H9 (cell line): ENCODE results near the gene MTMR3. TPM values are rescaled to one million over a fixed set of nuclear protein-coding genes. Genes with fewer than 3 reads are reported as not detected.
A peak's percentile ranks its signal among the peaks of the same experiment; 100 is the strongest.

Experiments used
- DNase-seq: peaks from one replicate; pipeline ENCODE4 v3.0.0-alpha.2; 2017
- H2AFZ ChIP-seq: one replicate; pipeline ENCODE4 v1.6.1; 2013; ENCODE audit warnings: mild to moderate bottlenecking, low read length, control low read depth, moderate library complexity
- H2AK5ac ChIP-seq: 2 replicates; pipeline ENCODE4 v1.6.1; 2013; ENCODE audit warnings: low read length, control low read depth, mixed read lengths; ENCODE audit not compliant: insufficient read length
- H2BK120ac ChIP-seq: one replicate; pipeline ENCODE4 v1.6.1; 2013; ENCODE audit warnings: low read depth, mild to moderate bottlenecking, low read length, control low read depth, inconsistent platforms; ENCODE audit not compliant: poor library complexity, severe bottlenecking
- H2BK12ac ChIP-seq: 2 replicates; pipeline ENCODE4 v1.6.1; 2013; ENCODE audit warnings: low read length, control low read depth, mixed read lengths, low read depth; ENCODE audit not compliant: insufficient read length
- H2BK15ac ChIP-seq: 2 replicates; pipeline ENCODE4 v1.6.1; 2013; ENCODE audit warnings: low read depth, low read length, control low read depth
- H2BK20ac ChIP-seq: one replicate; pipeline ENCODE4 v1.6.1; 2013; ENCODE audit warnings: low read depth, mild to moderate bottlenecking, low read length, control low read depth, inconsistent platforms; ENCODE audit not compliant: poor library complexity, severe bottlenecking
- H2BK5ac ChIP-seq: 2 replicates; pipeline ENCODE4 v1.6.1; 2013; ENCODE audit warnings: low read length, control low read depth, mixed read lengths; ENCODE audit not compliant: insufficient read length
- H3K14ac ChIP-seq: 2 replicates; pipeline ENCODE4 v1.6.1; 2013; ENCODE audit warnings: low read length, control low read depth; ENCODE audit not compliant: insufficient read depth
- H3K18ac ChIP-seq: 2 replicates; pipeline ENCODE4 v1.6.1; 2013; ENCODE audit warnings: low read depth, mild to moderate bottlenecking, mixed read lengths, low read length, control low read depth; ENCODE audit not compliant: insufficient read length
- H3K23ac ChIP-seq: 2 replicates; pipeline ENCODE4 v1.6.1; 2013; ENCODE audit warnings: low read length, control low read depth, mixed read lengths, low read depth; ENCODE audit not compliant: insufficient read length
- H3K23me2 ChIP-seq: 2 replicates; pipeline ENCODE4 v1.6.1; 2013; ENCODE audit warnings: low read depth, mild to moderate bottlenecking, mixed read lengths, low read length, control low read depth; ENCODE audit not compliant: insufficient read length, poor library complexity, severe bottlenecking
- H3K27ac ChIP-seq: 2 replicates; pipeline ENCODE4 v1.5.1; 2013; ENCODE audit warnings: low read length, control low read depth, mixed read lengths, low read depth; ENCODE audit not compliant: insufficient read length
- H3K27me3 ChIP-seq: 2 replicates; pipeline ENCODE4 v1.6.1; 2013; ENCODE audit warnings: low read length, control low read depth, inconsistent platforms; ENCODE audit not compliant: insufficient read depth
- H3K4ac ChIP-seq: 2 replicates; pipeline ENCODE4 v1.6.1; 2013; ENCODE audit warnings: low read depth, mild to moderate bottlenecking, control low read depth, inconsistent platforms, low read length, moderate library complexity
- H3K4me1 ChIP-seq: 2 replicates; pipeline ENCODE4 v1.6.1; 2013; ENCODE audit warnings: low read length, control low read depth, inconsistent platforms; ENCODE audit not compliant: insufficient read depth
- H3K4me2 ChIP-seq: 2 replicates; pipeline ENCODE4 v1.6.1; 2013; ENCODE audit warnings: low read length, control low read depth, mixed read lengths; ENCODE audit not compliant: insufficient read length, insufficient read depth
- H3K56ac ChIP-seq: 2 replicates; pipeline ENCODE4 v1.6.1; 2013; ENCODE audit warnings: low read depth, mild to moderate bottlenecking, mixed read lengths, low read length, control low read depth; ENCODE audit not compliant: insufficient read length
- H3K79me1 ChIP-seq: 2 replicates; pipeline ENCODE4 v1.6.1; 2013; ENCODE audit warnings: low read depth, mild to moderate bottlenecking, moderate library complexity, low read length, control low read depth, inconsistent platforms; ENCODE audit not compliant: insufficient read depth, poor library complexity, severe bottlenecking
- H3K79me2 ChIP-seq: 2 replicates; pipeline ENCODE4 v1.6.1; 2013; ENCODE audit warnings: low read length, control low read depth, inconsistent platforms; ENCODE audit not compliant: insufficient read depth
- H3K9ac ChIP-seq: 2 replicates; pipeline ENCODE4 v1.6.1; 2013; ENCODE audit warnings: low read length, control low read depth, mixed read lengths; ENCODE audit not compliant: insufficient read length; ENCODE audit errors: extremely low read depth
- H3K9me3 ChIP-seq: one replicate; pipeline ENCODE4 v1.6.1; 2013; ENCODE audit warnings: low read depth, low read length, inconsistent platforms; ENCODE audit not compliant: control insufficient read depth
- H3T11ph ChIP-seq: one replicate; pipeline ENCODE4 v1.6.1; 2013; ENCODE audit warnings: mild to moderate bottlenecking, low read length, control low read depth, inconsistent platforms
- H4K20me1 ChIP-seq: one replicate; pipeline ENCODE4 v1.6.1; 2013; ENCODE audit not compliant: control insufficient read depth, insufficient read length, insufficient read depth
- H4K5ac ChIP-seq: 2 replicates; pipeline ENCODE4 v1.6.1; 2013; ENCODE audit warnings: low read depth, mild to moderate bottlenecking, mixed read lengths, low read length, control low read depth; ENCODE audit not compliant: insufficient read length
- H4K8ac ChIP-seq: replicated peaks from 2 replicates; pipeline ENCODE4 v1.6.1; 2013; ENCODE audit warnings: low read length, control low read depth, mixed read lengths, low read depth; ENCODE audit not compliant: insufficient read length
- H4K91ac ChIP-seq: 2 replicates; pipeline ENCODE4 v1.6.1; 2013; ENCODE audit warnings: low read depth, mild to moderate bottlenecking, moderate library complexity, mixed read lengths, low read length, control low read depth; ENCODE audit not compliant: insufficient read length
- H3K27ac Mint-ChIP-seq, 3 experiments: 2 replicates in 2 of 3; 3 replicates in 1 of 3; pipeline ENCODE4 v1.8.0; 2020 to 2021; ENCODE audit warnings: mixed read lengths in 3 of 3, mild to moderate bottlenecking in 1 of 3, moderate library complexity in 1 of 3
- H3K27me3 Mint-ChIP-seq: 2 replicates; pipeline ENCODE4 v1.8.0; 2021; ENCODE audit warnings: low read depth, mild to moderate bottlenecking, moderate library complexity, mixed read lengths
- H3K36me3 Mint-ChIP-seq, 3 experiments: 2 replicates in 2 of 3; 3 replicates in 1 of 3; pipeline ENCODE4 v1.8.0; 2020 to 2021; ENCODE audit warnings: low read depth in 3 of 3, mixed read lengths in 3 of 3; ENCODE audit not compliant: insufficient read depth in 1 of 3
- H3K4me1 Mint-ChIP-seq, 2 experiments: 2 replicates each; pipeline ENCODE4 v1.8.0; 2020; ENCODE audit warnings: mixed read lengths in 2 of 2
- H3K4me3 Mint-ChIP-seq, 2 experiments: 2 replicates in 1 of 2; 3 replicates in 1 of 2; pipeline ENCODE4 v1.8.0; 2020 to 2021; ENCODE audit warnings: mild to moderate bottlenecking in 2 of 2, mixed read lengths in 2 of 2, moderate library complexity in 1 of 2
- H3K9me3 Mint-ChIP-seq, 2 experiments: 2 replicates in 1 of 2; 3 replicates in 1 of 2; pipeline ENCODE4 v1.8.0; 2020; ENCODE audit warnings: mild to moderate bottlenecking in 2 of 2, mixed read lengths in 2 of 2, moderate library complexity in 1 of 2
- WGBS: extraction: QIAGEN DNeasy Blood & Tissue Kit; methylation state at CpG from one replicate; pipeline ENCODE4 v1.1.7; 2013; ENCODE audit warnings: missing lambda C conversion rate, low lambda C conversion rate, mixed read lengths; ENCODE audit not compliant: insufficient read length; ENCODE audit errors: extremely low coverage; 5-methylcytosine and 5-hydroxymethylcytosine counted together
- total RNA-seq: library from RNA; stranded (reverse); gene quantifications from 2 replicates; pipeline ENCODE4 v1.2.1, GENCODE V29; 2021
- TF ChIP-seq, protein P1 (sequence below): fragments of 200-600 bp; sonication (generic); conservative IDR thresholded peaks from 3 replicates; pipeline ENCODE4 v1.8.0; 2021; ENCODE audit warnings: antibody characterized with exemption, mild to moderate bottlenecking

Gene MTMR3
- total RNA-seq, 1 experiment from 2014 or later, result 19.8 TPM

DNA sequence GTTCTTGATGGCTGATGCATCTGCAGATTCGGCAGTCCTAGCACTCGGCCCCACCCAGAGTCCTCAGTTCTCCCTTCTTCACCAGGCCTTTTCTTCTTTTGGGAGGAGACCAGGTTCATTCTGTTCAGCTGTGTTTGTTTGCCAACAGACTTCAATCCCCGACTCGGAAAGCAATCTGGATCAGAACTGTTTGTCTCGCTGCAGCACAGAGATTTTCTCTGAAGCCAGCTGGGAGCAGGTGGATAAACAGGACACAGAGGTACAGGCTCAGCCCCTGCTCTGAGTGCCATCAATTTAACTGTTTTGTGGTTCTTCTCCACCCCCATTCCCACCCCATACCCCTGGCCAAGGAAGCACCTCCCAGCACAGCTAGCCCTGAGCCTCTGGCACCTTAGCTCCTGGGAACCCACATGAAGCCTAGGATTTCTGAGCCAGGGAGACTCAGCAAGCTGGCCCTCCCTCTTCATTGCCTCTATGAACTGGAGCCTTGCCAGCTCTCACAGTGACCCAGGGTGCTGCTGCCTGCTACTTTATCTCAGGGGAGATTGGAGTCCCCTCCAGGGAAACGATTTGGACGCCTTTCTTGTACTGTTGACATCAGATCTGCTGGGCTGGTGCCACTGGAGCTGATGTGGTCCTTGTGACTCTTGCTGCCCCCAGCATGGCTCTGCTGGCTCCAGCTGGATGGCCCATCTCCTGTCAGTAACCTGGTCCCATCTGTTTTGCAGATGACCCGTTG, 139.1 kb downstream of the MTMR3 start:
- Histone ChIP-seq H3K4ac (no peak overlapping the region), H2BK120ac (no peak overlapping the region), H3K79me2 (no peaks in the 10 kb centered on the region), H2BK12ac (no peak overlapping the region), H3K79me1 (no peaks in the 10 kb centered on the region), H3K4me1 (no peaks in the 10 kb centered on the region), H3K9me3 (no peaks in the 10 kb centered on the region), H2AFZ (no peak overlapping the region), H2BK20ac (no peak overlapping the region), H2AK5ac (no peak overlapping the region), H3K14ac (no peak overlapping the region; the same call in 1 of the 2 replicates), H3K23me2 (no peaks in the 10 kb centered on the region), H4K91ac (no peak overlapping the region), H3K18ac (no peak overlapping the region), H4K5ac (no peak overlapping the region), H3K27ac (no peak overlapping the region), H3K27me3 (no peaks in the 10 kb centered on the region), H3T11ph (no peak overlapping the region), H3K4me2 (no peak overlapping the region), H2BK15ac (no peak overlapping the region), H4K8ac (no peak overlapping the region), H4K20me1 (no peaks in the 10 kb centered on the region), H3K9ac (no peak overlapping the region), H2BK5ac (no peak overlapping the region), H3K23ac (no peak overlapping the region), H3K56ac (no peak overlapping the region)
- Mint-ChIP-seq H3K27ac (peak overlapping the region in 1 of 3 experiments; percentile 5; a peak in 2 of 7 replicates), H3K27me3 (no peaks in the 10 kb centered on the region), H3K4me1 (no peaks in the 10 kb centered on the region), H3K36me3 (peaks cover 23 to 88% (median 83%) of the 10 kb centered on the region in 3 experiments), H3K9me3 (no peaks in the 10 kb centered on the region), H3K4me3 (no peak overlapping the region)
- TF ChIP-seq, protein P1, sequence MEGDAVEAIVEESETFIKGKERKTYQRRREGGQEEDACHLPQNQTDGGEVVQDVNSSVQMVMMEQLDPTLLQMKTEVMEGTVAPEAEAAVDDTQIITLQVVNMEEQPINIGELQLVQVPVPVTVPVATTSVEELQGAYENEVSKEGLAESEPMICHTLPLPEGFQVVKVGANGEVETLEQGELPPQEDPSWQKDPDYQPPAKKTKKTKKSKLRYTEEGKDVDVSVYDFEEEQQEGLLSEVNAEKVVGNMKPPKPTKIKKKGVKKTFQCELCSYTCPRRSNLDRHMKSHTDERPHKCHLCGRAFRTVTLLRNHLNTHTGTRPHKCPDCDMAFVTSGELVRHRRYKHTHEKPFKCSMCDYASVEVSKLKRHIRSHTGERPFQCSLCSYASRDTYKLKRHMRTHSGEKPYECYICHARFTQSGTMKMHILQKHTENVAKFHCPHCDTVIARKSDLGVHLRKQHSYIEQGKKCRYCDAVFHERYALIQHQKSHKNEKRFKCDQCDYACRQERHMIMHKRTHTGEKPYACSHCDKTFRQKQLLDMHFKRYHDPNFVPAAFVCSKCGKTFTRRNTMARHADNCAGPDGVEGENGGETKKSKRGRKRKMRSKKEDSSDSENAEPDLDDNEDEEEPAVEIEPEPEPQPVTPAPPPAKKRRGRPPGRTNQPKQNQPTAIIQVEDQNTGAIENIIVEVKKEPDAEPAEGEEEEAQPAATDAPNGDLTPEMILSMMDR, result no peak
- WGBS, result no CpG with 5 or more reads among the region's 8 CpGs
- DNase-seq, result no peak
